ENCODE measurements around the gene IL11RA. TPM values are rescaled to one million over a fixed set of nuclear protein-coding genes. Genes with fewer than 3 reads are reported as not detected.

The IL11RA gene
- total and polyA plus RNA-seq, 2 of the 8 experiments (the other 6 are each of a cell fraction or from before 2014, with no cell fraction given): 5.5 to 9.1 TPM

GRCh38 chr9:34709196-34709978 is 57.4 kb downstream of the IL11RA start (continued):
- TF ChIP-seq FOSL1 (IDR thresholded peaks at IDR 0.05; ENCODE audit: insufficient read depth, low read depth, low read length): no peak
- no peak for TF ChIP-seq CHD7 (IDR thresholded peaks at IDR 0.05; ENCODE audit: insufficient replicate concordance, low read length)
- no peak for TF ChIP-seq POU5F1 (IDR thresholded peaks at IDR 0.05; ENCODE audit: low read depth, low read length)
- TF ChIP-seq CTBP2 (IDR thresholded peaks at IDR 0.05; ENCODE audit: borderline replicate concordance, insufficient read depth, insufficient read length, low read length): no peak
- no peak for TF ChIP-seq BACH1 (IDR thresholded peaks at IDR 0.05; ENCODE audit: low read length)
- TF ChIP-seq EZH2 (IDR thresholded peaks at IDR 0.05; ENCODE audit: low read depth, low read length, severe bottlenecking): no peak
- TF ChIP-seq ATF2 (IDR thresholded peaks at IDR 0.05; ENCODE audit: low read length): no peak

All from H1 (cell line).